ENCODE results near the gene SURF1.
"Not testable (repeated sequence)": the region's sequence is repeated elsewhere in the genome, so short reads cannot be mapped to it uniquely, and the experiment has no call there.

SURF1 gene

DNA sequence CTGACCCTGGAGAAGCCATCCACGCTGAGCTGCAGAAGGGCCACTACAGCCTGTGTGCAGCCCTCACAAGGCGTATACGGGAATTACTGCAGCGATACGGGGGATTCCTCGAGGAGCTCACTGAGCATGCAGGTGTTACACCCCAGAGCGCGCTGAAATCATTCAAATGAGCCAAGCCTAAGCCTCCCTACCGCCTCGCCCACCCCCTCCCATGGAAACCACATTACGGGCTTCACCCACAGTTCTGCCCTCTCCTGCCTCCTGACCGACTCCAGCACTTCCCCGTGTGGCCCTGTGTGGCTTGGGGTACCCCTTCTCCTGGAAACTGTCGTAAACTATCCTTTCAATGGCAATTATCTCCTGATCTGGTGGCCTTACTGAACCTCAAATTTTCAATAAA is 33.6 kb downstream of the SURF1 start:
- DNase-seq: no peak

DNA sequence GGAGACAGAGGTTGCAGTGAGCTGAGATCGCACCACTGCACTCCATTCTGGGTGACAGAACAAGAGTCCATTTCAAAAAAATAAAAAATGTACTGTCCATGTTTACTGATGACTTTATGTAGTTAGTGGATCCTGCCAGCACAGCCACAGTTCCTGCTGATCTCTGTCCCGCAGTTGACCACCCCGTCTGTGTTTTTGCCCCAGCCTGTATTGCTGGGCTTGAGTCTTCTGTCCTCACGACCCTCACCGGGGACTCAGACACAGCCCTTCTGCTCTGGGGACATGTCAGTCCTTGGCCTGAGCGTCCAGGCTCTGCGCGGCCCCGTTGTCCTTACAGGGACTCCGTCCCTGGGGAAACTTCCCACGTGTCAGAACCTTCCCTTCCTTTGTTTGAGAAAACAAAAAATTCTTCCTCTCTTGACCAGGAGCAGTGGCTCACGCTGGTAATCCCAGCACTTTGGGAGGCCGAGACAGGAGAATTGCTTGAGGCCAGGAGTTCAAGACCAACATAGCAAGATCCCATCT is 34.8 kb downstream of the SURF1 start:
- no peak for DNase-seq

DNA sequence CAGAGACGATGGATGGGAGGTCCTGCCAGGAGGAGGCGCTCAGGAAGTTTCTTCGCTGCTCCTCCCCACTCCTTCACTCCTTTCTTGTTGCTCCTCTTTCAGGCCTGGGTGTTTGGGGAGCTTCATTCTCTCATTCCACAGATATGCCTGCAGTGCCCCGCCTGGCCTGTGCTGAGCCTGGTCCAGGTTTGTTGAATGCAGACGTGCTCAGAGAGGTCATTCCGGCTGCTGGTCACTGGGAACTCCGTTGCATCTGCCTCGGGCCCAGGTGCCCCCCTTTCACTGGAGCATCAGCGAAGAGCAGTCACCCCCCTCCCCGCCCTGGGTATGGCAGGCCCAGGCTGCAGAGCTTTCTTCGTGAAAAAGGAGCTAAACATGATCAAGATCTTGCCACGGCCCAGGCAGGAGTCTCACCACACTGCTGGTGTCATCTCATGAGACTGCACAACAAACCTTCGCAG is 35.8 kb downstream of the SURF1 start:
- DNase-seq: no peak

DNA sequence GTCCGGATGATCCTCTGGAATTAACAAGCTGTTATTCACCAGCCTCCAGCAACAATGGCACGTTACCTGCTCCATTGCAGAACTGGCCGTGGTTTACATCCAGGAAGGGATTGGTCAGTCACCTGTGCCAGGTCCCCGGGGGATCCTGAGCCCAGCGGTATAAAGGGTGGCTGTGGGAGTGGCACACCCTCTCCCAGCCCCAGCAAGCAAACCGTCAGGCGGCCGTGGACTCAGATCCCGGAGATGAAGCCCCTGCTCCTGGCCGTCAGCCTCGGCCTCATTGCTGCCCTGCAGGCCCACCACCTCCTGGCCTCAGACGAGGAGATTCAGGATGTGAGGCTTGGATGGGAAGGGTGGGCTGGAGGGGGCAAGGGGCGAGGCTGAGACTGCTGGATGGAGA is 38.7 kb downstream of the SURF1 start:
- DNase-seq: not testable (repeated sequence)

DNA sequence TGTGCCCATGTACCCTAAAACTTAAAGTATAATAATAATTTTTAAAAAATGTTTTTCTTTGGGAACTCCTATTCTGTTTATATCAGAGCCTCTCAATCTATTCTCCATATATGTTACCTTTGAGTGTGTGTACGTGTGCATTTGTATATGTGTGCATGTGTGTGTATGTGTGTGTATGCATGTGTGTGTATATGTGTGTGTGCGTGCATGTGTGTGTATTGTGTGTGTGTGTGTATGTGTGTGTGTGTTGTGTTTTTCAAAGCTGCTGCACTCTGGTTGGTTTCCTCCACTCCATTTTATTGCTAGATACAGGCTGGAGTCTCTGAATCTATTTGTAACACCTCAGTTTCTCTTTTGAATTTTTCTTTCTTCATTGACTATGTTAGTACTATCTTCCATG is 40.3 kb downstream of the SURF1 start:
- no peak for DNase-seq

DNA sequence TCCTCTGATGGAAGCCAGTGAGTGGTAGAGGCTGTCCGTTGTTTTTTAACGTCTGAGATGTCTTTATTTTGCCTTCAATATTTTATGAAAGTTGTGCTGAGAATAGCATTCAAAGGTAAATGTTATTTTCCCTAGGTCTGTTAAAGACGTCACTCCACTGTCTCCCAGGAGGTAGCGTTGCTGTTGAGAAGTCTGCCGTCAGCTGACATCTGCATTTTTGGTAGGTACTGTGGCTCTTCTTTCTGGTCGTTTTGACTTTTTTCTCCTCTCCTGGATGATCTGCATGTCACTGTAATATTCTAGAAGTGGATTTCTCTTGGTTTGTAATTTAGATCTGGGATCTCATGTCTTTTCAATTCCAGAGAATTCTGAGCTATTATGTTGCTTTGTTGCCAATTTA is 46.7 kb downstream of the SURF1 start:
- no peak for DNase-seq

DNA sequence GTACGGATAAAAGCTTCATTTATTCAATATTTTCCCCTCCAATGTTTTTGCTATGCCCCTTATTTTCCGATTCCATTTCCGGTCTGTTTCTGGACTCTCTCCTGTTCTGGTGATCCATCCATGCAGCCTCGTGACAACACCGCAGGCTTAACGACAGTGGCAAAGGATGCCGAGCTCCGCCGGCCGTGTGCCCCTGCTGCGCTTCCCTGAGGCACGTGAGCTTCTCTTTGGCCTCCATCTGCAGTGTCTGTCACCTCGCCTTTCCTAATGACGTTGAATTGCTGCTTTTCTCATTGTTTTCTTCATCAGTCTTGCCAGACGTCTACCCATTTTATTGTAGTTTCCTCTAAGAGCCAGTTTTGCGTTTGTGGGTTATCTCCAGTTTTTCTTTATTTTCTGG is 49.0 kb downstream of the SURF1 start:
- DNase-seq: no peak

DNA sequence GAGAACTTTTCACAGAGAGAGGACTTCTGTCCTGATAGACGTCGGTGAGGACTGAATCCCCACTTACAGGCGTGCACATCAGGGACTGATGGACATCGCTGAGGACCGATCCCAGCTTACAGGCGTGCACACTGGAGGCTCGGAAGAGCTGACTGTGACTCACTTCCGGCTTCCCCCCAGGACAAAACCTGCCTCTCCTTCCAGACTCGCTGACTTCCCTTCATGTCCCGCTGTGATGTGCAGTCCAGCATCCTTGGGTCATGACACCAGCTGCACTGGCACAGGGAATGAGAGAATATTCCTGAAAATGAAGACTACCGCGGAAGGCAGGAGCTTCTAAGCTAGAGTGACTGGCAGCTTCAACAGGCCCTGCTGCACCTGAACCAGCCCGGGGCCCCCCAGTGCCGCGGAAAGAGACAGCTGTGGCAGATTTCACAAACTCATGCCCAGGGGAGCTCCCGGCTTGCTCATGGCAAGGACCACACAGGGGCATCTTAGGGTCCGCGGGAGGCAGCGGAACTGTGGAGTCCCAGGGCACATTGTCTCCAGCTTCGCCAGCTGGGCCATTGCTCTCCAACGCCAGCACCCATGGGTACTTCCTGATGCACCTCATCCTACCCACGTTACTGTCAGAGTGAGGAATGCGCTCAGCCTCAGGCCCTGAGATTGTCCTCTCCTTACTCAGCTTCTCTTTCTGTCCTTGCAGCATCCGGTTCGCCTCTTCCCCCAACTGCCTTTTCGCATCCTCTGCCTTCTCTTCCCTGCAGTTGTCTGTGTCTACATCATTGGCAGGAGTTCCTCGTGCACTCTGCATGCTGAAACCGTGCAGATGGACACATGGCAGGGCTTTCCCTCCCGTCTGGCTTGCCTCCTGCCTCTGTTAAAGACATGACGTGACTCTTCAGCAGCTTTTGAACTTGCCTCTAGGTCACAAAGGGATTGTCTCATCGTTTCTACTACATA is 49.8 kb downstream of the SURF1 start:
- DNase-seq: no peak

DNA sequence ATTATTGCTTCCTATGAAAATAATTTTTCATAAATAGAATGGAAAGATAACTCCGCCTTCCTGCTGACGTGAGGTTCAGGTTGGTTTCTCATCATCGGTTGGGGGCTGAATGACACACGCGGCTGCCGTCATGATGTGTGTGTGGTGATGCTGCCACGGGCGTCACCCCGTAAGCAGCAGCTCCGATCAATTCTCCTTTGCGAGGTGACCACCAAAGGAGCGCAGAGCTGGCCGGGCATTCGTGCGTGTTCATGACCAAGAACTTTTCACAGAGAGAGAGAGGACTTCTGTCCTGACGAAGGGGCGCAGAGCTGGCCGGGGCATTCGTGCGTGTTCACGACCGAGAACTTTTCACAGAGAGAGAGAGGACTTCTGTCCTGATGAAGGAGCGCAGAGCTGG is 50.6 kb downstream of the SURF1 start:
- DNase-seq: no peak

DNA sequence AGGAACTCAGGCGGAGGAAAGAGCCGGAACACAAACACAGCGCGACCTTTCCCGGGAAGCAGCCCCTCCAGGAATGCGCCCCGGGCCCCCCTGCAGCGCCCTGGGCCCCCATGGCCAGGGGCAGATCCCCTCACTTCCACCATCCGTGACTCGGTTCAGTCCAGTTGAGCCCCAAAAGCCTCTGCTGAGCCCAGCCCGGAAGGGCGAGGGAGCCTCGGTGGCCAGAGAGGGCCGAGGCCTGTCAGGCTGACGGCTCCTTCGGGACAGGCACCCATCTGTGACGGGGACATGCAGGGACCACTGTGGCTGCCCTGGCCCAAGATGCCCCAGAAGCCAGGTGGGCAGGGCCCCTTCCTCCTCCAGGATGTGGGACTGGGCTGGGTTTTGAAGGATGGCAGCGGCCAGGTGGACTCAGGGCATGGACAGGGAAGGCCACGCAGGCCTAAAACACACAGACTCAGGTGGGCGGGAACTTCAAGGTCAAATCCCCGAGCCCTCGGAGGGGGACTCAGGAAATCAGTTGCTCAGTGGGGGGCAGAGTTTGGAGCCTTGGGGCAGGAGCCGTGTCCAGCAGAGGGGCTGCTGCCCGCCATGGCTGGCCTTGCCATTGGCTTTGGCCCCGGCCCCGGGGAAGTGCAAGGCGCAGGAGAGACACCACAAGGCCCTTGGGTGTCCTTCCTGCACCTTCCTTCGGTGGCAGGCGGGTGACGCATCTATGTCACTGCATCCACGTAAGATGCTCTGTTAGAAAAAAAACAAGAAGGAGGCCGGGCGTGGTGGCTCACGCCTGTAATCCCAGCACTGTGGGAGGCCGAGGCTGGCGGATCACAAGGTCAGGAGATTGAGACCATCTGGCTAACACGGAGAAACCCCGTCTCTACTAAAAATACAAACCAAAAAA is 51.6 kb downstream of the SURF1 start:
- no peak for DNase-seq

DNA sequence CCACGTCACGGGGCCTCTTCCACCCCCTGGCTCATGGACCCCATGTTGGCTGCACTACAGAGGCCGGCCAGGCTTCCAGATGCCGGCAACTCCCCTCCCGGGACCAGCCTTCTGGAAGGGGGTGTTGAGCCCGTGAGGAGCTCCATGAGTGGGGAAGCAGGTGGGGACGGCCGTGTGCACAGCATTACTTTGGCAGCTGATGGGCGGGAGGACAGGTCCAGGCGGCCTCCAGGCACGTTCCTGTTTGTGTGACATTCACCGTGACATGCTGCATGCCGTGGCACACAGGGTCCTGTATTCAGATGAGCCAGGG is 52.2 kb downstream of the SURF1 start:
- no peak for DNase-seq

DNA sequence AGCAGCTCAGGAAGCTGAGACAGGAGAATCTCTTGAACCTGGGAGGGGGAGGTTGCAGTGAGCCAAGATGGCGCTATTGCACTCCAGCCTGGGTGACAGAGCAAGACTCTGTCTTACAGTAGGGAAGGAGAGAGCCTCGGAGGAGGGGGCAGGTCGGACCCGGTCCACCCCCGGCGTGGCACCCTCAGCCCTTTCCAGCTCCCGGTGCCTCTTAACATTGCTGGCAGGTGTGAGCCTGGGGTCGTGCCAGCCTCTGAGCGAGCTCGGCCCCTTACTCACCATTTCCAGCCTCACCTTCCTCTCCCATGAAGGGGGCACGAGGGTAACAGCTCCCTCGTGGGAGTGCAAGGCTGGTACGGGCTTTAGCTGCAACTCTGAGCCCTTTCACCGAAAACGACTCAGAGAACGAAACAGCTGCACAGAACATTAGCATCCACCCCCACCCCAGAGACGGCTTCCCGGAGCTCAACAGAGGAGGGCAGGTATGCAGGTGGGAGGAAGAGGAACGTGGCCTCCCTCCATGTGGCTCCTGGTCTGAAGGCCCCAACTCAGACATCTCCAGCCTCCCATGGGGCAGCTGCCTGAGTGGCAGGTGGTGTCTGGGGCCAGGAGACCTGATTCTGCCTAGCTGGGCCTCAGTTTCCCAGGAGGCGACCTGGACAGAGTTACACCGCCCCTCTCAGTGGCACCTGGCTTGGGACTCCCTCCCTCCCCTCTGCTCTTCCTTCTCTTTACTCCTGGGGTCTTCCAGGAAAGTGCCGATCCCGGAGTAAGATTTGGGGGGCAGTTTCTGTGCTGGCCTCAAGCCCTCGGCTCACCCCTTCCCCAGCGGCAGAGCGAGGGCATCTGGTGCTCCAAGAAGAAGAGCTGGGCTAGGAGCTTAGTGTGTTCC is 52.8 kb downstream of the SURF1 start:
- no peak for DNase-seq

All from right kidney (tissue), 1 donor.